Neural cell (in vitro differentiated cells): Measurements from ENCODE around the gene AQP12A. TPM values are rescaled to one million over a fixed set of nuclear protein-coding genes. Genes with fewer than 3 reads are reported as not detected.

Source experiments
- H2AFZ ChIP-seq: fragments of 200-600, 300-800 bp; sonication (generic), shearing (Covaris generic); 2 replicates; pipeline ENCODE4 v1.6.0; 2014; ENCODE audit warnings: low read depth, mild to moderate bottlenecking, antibody characterized with exemption, low read length, moderate library complexity
- H3F3A ChIP-seq: fragments of 200-600 bp; shearing (Covaris generic); 2 replicates; pipeline ENCODE4 v1.6.1; 2016; ENCODE audit warnings: mild to moderate bottlenecking, moderate library complexity, mixed read lengths, antibody characterized with exemption, low read length; ENCODE audit not compliant: insufficient read depth, poor library complexity, severe bottlenecking
- H3K27ac ChIP-seq: fragments of 200-600, 300-800 bp; sonication (generic), shearing (Covaris generic); 2 replicates; pipeline ENCODE4 v1.5.1; 2014; ENCODE audit warnings: mild to moderate bottlenecking, low read length, moderate library complexity
- H3K27me3 ChIP-seq: fragments of 300-800, 200-600 bp; sonication (generic), shearing (Covaris generic); 2 replicates; pipeline ENCODE4 v1.6.0; 2014; ENCODE audit warnings: mild to moderate bottlenecking, low read depth, low read length, moderate library complexity; ENCODE audit not compliant: insufficient read depth
- H3K36me3 ChIP-seq: fragments of 300-800, 200-600 bp; sonication (generic), shearing (Covaris generic); 2 replicates; pipeline ENCODE4 v1.5.1; 2014; ENCODE audit warnings: mild to moderate bottlenecking, antibody characterized with exemption, low read length, moderate library complexity; ENCODE audit not compliant: insufficient read depth
- H3K4me2 ChIP-seq: fragments of 300-800, 200-600 bp; sonication (generic), shearing (Covaris generic); 2 replicates; pipeline ENCODE4 v1.6.0; 2014; ENCODE audit warnings: mild to moderate bottlenecking, low read length
- H3K4me3 ChIP-seq: fragments of 300-800, 200-600 bp; sonication (generic), shearing (Covaris generic); 2 replicates; pipeline ENCODE4 v1.5.1; 2014; ENCODE audit warnings: mild to moderate bottlenecking, low read length, moderate library complexity
- H3K79me2 ChIP-seq: fragments of 200-600 bp; shearing (Covaris generic); replicated peaks from 2 replicates; pipeline ENCODE4 v1.6.0; 2014; ENCODE audit warnings: mild to moderate bottlenecking, low read length, moderate library complexity; ENCODE audit not compliant: insufficient read depth
- H3K9ac ChIP-seq: fragments of 300-800, 200-600 bp; sonication (generic), shearing (Covaris generic); 2 replicates; pipeline ENCODE4 v1.6.1; 2016; ENCODE audit warnings: mild to moderate bottlenecking, low read length, mixed read lengths
- H3K9me2 ChIP-seq: fragments of 200-600 bp; shearing (Covaris generic); 2 replicates; pipeline ENCODE4 v1.6.1; 2016; ENCODE audit warnings: mild to moderate bottlenecking, low read length, mixed read lengths; ENCODE audit not compliant: insufficient read depth
- H3K9me3 ChIP-seq: fragments of 200-600, 300-800 bp; sonication (generic), shearing (Covaris generic); 2 replicates; pipeline ENCODE4 v1.6.1; 2016; ENCODE audit warnings: mild to moderate bottlenecking, mixed run types, low read length, moderate library complexity, mixed read lengths
- H4K20me1 ChIP-seq: fragments of 200-600 bp; shearing (Covaris generic); 2 replicates; pipeline ENCODE4 v1.6.1; 2016; ENCODE audit warnings: mild to moderate bottlenecking, mixed run types; ENCODE audit not compliant: insufficient read depth
- EP300 ChIP-seq: fragments of 450-650 bp; conservative IDR thresholded peaks from 2 replicates; pipeline ENCODE4 v1.6.1; 2014; ENCODE audit warnings: antibody characterized with exemption, mild to moderate bottlenecking, moderate library complexity; ENCODE audit not compliant: poor library complexity, severe bottlenecking
- EZH2 ChIP-seq: fragments of 200-600, 300-800 bp; shearing (Covaris generic), sonication (generic); IDR thresholded peaks from 2 replicates; pipeline ENCODE4 v1.6.1; 2014; ENCODE audit warnings: antibody characterized with exemption, low read length, borderline replicate concordance, mild to moderate bottlenecking; ENCODE audit not compliant: insufficient read depth, poor library complexity, severe bottlenecking
- MXI1 ChIP-seq: fragments of 450-650 bp; conservative IDR thresholded peaks from 2 replicates; pipeline ENCODE4 v1.6.1; 2014; ENCODE audit warnings: antibody characterized with exemption, mild to moderate bottlenecking; ENCODE audit not compliant: poor library complexity, severe bottlenecking
- POLR2AphosphoS5 ChIP-seq: IDR thresholded peaks from 2 replicates; pipeline ENCODE4 v1.6.1; 2012
- RAD21 ChIP-seq: fragments of 450-650 bp; conservative IDR thresholded peaks from 2 replicates; pipeline ENCODE4 v1.6.1; 2014; ENCODE audit warnings: antibody characterized with exemption, mild to moderate bottlenecking, moderate library complexity
- SMC3 ChIP-seq: fragments of 450-650 bp; conservative IDR thresholded peaks from 2 replicates; pipeline ENCODE4 v1.6.1; 2014; ENCODE audit warnings: antibody characterized with exemption, mild to moderate bottlenecking, moderate library complexity; ENCODE audit not compliant: poor library complexity
- TAF1 ChIP-seq: IDR thresholded peaks from 2 replicates; pipeline ENCODE4 v1.6.1; 2012; ENCODE audit warnings: low read depth
- polyA plus RNA-seq: library from polyadenylated mRNA; depleted of rRNA; stranded (reverse); fragments of >200 nt; gene quantifications from 2 replicates; pipeline ENCODE4 v1.2.3, GENCODE V29; 2014
- TF ChIP-seq, protein P1 (sequence below): fragments of 450-650 bp; IDR thresholded peaks from 2 replicates; pipeline ENCODE4 v1.5.1; 2014; ENCODE audit warnings: antibody characterized with exemption, mild to moderate bottlenecking, moderate library complexity; ENCODE audit not compliant: poor library complexity, severe bottlenecking
- TF ChIP-seq, protein P2 (sequence below): IDR thresholded peaks from 2 replicates; pipeline ENCODE4 v1.6.1; 2012; ENCODE audit warnings: borderline replicate concordance

AQP12A gene
- polyA plus RNA-seq, 1 donor from 2014 or later: not detected

DNA sequence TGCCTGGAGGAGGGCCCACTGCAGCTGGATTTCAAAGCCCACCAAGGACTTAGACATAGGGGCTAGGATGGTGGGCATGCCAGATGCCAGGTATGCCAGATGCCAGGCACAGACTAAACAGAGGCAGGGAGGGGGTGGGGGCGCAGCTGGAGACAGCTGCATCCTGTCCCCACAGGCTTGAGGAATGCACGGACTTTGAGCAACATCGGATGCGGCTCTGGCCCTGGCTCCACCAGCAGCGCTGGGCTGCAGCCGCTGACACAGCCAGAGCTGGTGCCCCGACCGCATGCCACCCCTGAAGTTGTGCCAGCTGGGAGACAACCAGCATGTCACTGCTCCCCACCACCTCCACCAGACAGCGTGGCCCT is 39.5 kb downstream of the AQP12A start:
- H3K27ac ChIP-seq: no peak overlapping the region

DNA sequence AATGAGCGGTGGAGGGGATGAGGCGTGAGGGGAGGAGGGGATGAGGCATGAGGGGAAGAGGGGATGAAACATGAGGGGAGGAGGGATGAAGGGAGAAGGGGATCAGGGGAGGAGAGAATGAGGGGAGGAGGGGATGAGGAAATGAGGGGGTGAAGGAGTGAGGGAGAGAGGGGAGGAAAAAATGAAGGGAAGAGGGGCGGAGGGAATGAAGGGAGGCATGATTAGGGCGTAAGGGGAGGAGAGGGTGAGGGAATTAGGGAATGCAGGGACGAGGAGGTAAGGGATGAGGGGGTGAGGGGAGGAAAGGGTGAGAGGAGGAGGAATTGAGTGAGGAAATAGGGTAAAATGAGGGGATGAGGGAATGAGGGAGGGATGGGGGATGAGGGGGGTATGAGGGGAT is 40.5 kb downstream of the AQP12A start:
- Histone ChIP-seq H3K27ac (no peak overlapping the region), H3K9ac (no peak overlapping the region), H3K27me3 (no peaks in the 10 kb centered on the region), H2AFZ (no peak overlapping the region), H3K36me3 (no peaks in the 10 kb centered on the region), H3K9me3 (no peaks in the 10 kb centered on the region), H4K20me1 (no peaks in the 10 kb centered on the region), H3K79me2 (no peaks in the 10 kb centered on the region), H3K9me2 (no peaks in the 10 kb centered on the region), H3K4me2 (no peak overlapping the region), H3F3A (no peaks in the 10 kb centered on the region), H3K4me3 (no peak overlapping the region)
- TF ChIP-seq, protein P1, sequence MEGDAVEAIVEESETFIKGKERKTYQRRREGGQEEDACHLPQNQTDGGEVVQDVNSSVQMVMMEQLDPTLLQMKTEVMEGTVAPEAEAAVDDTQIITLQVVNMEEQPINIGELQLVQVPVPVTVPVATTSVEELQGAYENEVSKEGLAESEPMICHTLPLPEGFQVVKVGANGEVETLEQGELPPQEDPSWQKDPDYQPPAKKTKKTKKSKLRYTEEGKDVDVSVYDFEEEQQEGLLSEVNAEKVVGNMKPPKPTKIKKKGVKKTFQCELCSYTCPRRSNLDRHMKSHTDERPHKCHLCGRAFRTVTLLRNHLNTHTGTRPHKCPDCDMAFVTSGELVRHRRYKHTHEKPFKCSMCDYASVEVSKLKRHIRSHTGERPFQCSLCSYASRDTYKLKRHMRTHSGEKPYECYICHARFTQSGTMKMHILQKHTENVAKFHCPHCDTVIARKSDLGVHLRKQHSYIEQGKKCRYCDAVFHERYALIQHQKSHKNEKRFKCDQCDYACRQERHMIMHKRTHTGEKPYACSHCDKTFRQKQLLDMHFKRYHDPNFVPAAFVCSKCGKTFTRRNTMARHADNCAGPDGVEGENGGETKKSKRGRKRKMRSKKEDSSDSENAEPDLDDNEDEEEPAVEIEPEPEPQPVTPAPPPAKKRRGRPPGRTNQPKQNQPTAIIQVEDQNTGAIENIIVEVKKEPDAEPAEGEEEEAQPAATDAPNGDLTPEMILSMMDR: no peak

More for the DNA sequence above, 39.5 kb downstream of the AQP12A start:
- Histone ChIP-seq H3K36me3 (no peaks in the 10 kb centered on the region), H4K20me1 (no peaks in the 10 kb centered on the region), H3K9me2 (no peaks in the 10 kb centered on the region), H3K9me3 (no peaks in the 10 kb centered on the region), H2AFZ (no peak overlapping the region), H3K79me2 (no peaks in the 10 kb centered on the region), H3K4me3 (no peak overlapping the region), H3K9ac (no peak overlapping the region), H3K27me3 (no peaks in the 10 kb centered on the region), H3F3A (no peaks in the 10 kb centered on the region), H3K4me2 (no peak overlapping the region)
- TF ChIP-seq POLR2AphosphoS5: no peak
- TF ChIP-seq, protein P1: no peak
- TF ChIP-seq EZH2: no peak
- no peak for TF ChIP-seq TAF1
- no peak for TF ChIP-seq MXI1
- TF ChIP-seq, protein P2, sequence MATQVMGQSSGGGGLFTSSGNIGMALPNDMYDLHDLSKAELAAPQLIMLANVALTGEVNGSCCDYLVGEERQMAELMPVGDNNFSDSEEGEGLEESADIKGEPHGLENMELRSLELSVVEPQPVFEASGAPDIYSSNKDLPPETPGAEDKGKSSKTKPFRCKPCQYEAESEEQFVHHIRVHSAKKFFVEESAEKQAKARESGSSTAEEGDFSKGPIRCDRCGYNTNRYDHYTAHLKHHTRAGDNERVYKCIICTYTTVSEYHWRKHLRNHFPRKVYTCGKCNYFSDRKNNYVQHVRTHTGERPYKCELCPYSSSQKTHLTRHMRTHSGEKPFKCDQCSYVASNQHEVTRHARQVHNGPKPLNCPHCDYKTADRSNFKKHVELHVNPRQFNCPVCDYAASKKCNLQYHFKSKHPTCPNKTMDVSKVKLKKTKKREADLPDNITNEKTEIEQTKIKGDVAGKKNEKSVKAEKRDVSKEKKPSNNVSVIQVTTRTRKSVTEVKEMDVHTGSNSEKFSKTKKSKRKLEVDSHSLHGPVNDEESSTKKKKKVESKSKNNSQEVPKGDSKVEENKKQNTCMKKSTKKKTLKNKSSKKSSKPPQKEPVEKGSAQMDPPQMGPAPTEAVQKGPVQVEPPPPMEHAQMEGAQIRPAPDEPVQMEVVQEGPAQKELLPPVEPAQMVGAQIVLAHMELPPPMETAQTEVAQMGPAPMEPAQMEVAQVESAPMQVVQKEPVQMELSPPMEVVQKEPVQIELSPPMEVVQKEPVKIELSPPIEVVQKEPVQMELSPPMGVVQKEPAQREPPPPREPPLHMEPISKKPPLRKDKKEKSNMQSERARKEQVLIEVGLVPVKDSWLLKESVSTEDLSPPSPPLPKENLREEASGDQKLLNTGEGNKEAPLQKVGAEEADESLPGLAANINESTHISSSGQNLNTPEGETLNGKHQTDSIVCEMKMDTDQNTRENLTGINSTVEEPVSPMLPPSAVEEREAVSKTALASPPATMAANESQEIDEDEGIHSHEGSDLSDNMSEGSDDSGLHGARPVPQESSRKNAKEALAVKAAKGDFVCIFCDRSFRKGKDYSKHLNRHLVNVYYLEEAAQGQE: no peak
- no peak for TF ChIP-seq EP300
- no peak for TF ChIP-seq RAD21
- TF ChIP-seq SMC3: no peak
